Lower lobe of right lung (tissue), 2 donors: Measurements from ENCODE around the gene STAT3. TPM values are rescaled to one million over a fixed set of nuclear protein-coding genes. Genes with fewer than 3 reads are reported as not detected.
A peak's percentile ranks its signal among the peaks of the same experiment; 100 is the strongest.
"Not testable (repeated sequence)": the region's sequence is repeated elsewhere in the genome, so short reads cannot be mapped to it uniquely, and the experiment has no call there.

Experiments
- ATAC-seq, 2 donors: fragments of 200-7000 bp; cut with Tn5 transposase; one replicate each; pipeline ENCODE4 v1.9.1; 2020 to 2022; ENCODE audit warnings: mild to moderate bottlenecking in 2 of 2, moderate library complexity in 2 of 2
- DNase-seq: peaks from one replicate; pipeline ENCODE4 v3.0.0-alpha.2; 2020
- H3K27ac ChIP-seq: fragments of 200-600 bp; one replicate; pipeline ENCODE4 v1.8.0; 2022
- H3K27me3 ChIP-seq: fragments of 200-600 bp; one replicate; pipeline ENCODE4 v1.8.0; 2022; ENCODE audit warnings: low read depth
- H3K36me3 ChIP-seq: fragments of 200-600 bp; one replicate; pipeline ENCODE4 v1.8.0; 2022; ENCODE audit warnings: mild to moderate bottlenecking
- H3K4me1 ChIP-seq: fragments of 200-600 bp; one replicate; pipeline ENCODE4 v1.8.0; 2022
- H3K4me3 ChIP-seq: fragments of 200-600 bp; one replicate; pipeline ENCODE4 v1.8.0; 2022; ENCODE audit warnings: mild to moderate bottlenecking
- H3K9me3 ChIP-seq: fragments of 200-600 bp; one replicate; pipeline ENCODE4 v1.8.0; 2022
- intact Hi-C: fragments of 100-400 bp; cut with DNase I; formaldehyde crosslinking; loops from one replicate; pipeline ENCODE4 v1.11.0; 2022
- total RNA-seq: library from RNA; stranded (reverse); fragmentation: NEBNext Ultra II Directional; extraction: Animal tissue kit (Norgen Biotek cat#: 25700); gene quantifications from one replicate; pipeline ENCODE4 v1.2.1, GENCODE V29; 2021
- TF ChIP-seq, protein P1 (sequence below): fragments of 200-600 bp; IDR thresholded peaks from one replicate; pipeline ENCODE4 v1.8.0; 2022; ENCODE audit warnings: antibody characterized with exemption, mild to moderate bottlenecking
- donor health status: DM: no; HTN: yes; CAD: no; lungs with severe emphysema.

STAT3 gene
- total RNA-seq, 1 donor from 2014 or later = 278 TPM

- peaks cover 83% of the 10 kb centered on the region for H3K4me1 ChIP-seq
- no peaks in the 10 kb centered on the region for H3K27me3 ChIP-seq
These were observed 9.8 kb downstream of the STAT3 start for GRCh38 chr17:42378359-42378958.

GRCh38 chr17:42373896-42374295, 14.3 kb downstream of the STAT3 start:
- peak in 1 of 2 donors; percentile 31 for ATAC-seq
- Histone ChIP-seq H3K4me1 (peaks cover 46% of the 10 kb centered on the region), H3K9me3 (no peaks in the 10 kb centered on the region), H3K36me3 (peaks cover 8% of the 10 kb centered on the region), H3K4me3 (no peak overlapping the region), H3K27me3 (no peaks in the 10 kb centered on the region), H3K27ac (no peak overlapping the region)
- TF ChIP-seq, protein P1, sequence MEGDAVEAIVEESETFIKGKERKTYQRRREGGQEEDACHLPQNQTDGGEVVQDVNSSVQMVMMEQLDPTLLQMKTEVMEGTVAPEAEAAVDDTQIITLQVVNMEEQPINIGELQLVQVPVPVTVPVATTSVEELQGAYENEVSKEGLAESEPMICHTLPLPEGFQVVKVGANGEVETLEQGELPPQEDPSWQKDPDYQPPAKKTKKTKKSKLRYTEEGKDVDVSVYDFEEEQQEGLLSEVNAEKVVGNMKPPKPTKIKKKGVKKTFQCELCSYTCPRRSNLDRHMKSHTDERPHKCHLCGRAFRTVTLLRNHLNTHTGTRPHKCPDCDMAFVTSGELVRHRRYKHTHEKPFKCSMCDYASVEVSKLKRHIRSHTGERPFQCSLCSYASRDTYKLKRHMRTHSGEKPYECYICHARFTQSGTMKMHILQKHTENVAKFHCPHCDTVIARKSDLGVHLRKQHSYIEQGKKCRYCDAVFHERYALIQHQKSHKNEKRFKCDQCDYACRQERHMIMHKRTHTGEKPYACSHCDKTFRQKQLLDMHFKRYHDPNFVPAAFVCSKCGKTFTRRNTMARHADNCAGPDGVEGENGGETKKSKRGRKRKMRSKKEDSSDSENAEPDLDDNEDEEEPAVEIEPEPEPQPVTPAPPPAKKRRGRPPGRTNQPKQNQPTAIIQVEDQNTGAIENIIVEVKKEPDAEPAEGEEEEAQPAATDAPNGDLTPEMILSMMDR = no peak
- DNase-seq = no peak
- intact Hi-C loops = no loop called here

More at GRCh38 chr17:42378359-42378958, 9.8 kb downstream of the STAT3 start:
- H3K27ac ChIP-seq = peak overlapping the region; percentile 71
- intact Hi-C loops = no loop called here
- TF ChIP-seq, protein P1 = no peak
- DNase-seq (no peak), ATAC-seq (no peak)
- H3K4me3 ChIP-seq = peak overlapping the region; percentile 38
- peaks cover 3% of the 10 kb centered on the region for H3K36me3 ChIP-seq
- H3K9me3 ChIP-seq = no peaks in the 10 kb centered on the region

GRCh38 chr17:42372142-42372541, 16.1 kb downstream of the STAT3 start:
- H3K4me3 ChIP-seq = no peak overlapping the region
- H3K27ac ChIP-seq = no peak overlapping the region
- no peaks in the 10 kb centered on the region for H3K27me3 ChIP-seq
- peaks cover 8% of the 10 kb centered on the region for H3K36me3 ChIP-seq
- H3K4me1 ChIP-seq = peaks cover 48% of the 10 kb centered on the region
- no peaks in the 10 kb centered on the region for H3K9me3 ChIP-seq
- ATAC-seq (no peak), DNase-seq (no peak)
- intact Hi-C loops = no loop called here
- TF ChIP-seq, protein P1 = no peak

DNA sequence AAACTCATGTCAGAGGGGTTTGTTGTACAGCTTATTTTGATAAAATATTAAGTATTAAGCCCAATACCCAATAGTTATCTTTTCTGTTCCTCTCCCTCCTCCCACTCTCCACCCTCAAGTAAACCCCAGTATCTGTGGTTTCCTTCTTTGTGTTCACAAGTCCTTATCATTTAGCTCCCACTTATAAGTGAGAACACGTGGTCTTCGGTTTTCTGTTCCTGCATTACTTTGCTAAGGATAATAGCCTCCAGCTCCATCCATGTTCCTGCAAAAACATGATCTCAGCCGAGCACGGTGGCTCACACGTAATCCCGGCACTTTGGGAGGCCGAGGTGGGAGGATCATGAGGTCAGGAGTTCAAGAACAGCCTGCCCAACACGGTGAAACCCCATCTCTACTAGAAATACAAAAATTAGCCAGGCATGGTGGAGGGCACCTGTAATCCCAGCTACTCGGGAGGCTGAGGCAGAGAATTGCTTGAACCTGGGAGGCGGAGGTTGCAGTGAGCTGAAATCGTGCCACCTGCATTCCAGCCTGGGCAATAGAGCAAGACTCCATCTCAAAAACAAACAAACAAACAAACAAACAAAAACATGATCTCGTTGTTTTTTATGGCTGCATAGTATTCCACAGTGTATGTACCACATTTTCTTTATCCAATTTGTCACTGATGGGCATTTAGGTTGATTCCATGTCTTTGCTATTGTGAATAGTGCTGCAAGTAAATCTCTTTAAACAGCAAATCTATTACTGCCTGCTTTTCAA, 19.3 kb downstream of the STAT3 start:
- H3K27me3 ChIP-seq, H3K4me3 ChIP-seq, H3K36me3 ChIP-seq, intact Hi-C loops, H3K9me3 ChIP-seq, DNase-seq, H3K27ac ChIP-seq, ATAC-seq: not testable (repeated sequence)
- H3K4me1 ChIP-seq = peaks cover 57% of the 10 kb centered on the region

GRCh38 chr17:42368310-42368709, 19.9 kb downstream of the STAT3 start:
- H3K4me1 ChIP-seq = peaks cover 61% of the 10 kb centered on the region
- intact Hi-C loops, H3K4me3 ChIP-seq, H3K27ac ChIP-seq, DNase-seq, ATAC-seq, H3K36me3 ChIP-seq, H3K9me3 ChIP-seq, H3K27me3 ChIP-seq: not testable (repeated sequence)

GRCh38 chr17:42366176-42367023, 21.8 kb downstream of the STAT3 start:
- DNase-seq (peak; percentile 74), ATAC-seq (peak; percentile 33 to 71)
- intact Hi-C loops, H3K27me3 ChIP-seq, H3K36me3 ChIP-seq, H3K9me3 ChIP-seq: not testable (repeated sequence)
- peak overlapping the region; percentile 59 for H3K27ac ChIP-seq
- H3K4me3 ChIP-seq = peak overlapping the region; percentile 20
- peaks cover 79% of the 10 kb centered on the region for H3K4me1 ChIP-seq
